Measurements from ENCODE around the gene SBF1.

SBF1 gene

GRCh38 chr22:50503475-50504145, 28.8 kb upstream of the SBF1 start:
- Histone ChIP-seq H4K20me1 (ENCODE audit: insufficient read depth, low read length, poor library complexity, severe bottlenecking) (no peaks in the 10 kb centered on the region), H3K9me2 (replicated peaks; ENCODE audit: low read depth, low read length) (no peaks in the 10 kb centered on the region), H3K4me3 (ENCODE audit: low read length, poor library complexity, severe bottlenecking) (no peak overlapping the region), H3K79me2 (ENCODE audit: insufficient read depth, low read length) (peaks cover 29% of the 10 kb centered on the region), H3K4me2 (ENCODE audit: low read depth, low read length, poor library complexity, severe bottlenecking) (no peak overlapping the region), H3K9me3 (ENCODE audit: insufficient read depth, low read depth, low read length) (no peaks in the 10 kb centered on the region), H2AFZ (ENCODE audit: low read length) (no peak overlapping the region), H3K4me1 (ENCODE audit: insufficient read depth, low read length, poor library complexity, severe bottlenecking) (peaks cover 1% of the 10 kb centered on the region), H3K27me3 (ENCODE audit: insufficient read depth, low read length, poor library complexity, severe bottlenecking) (no peaks in the 10 kb centered on the region), H3K36me3 (ENCODE audit: insufficient read depth, low read length) (no peaks in the 10 kb centered on the region), H3F3A (ENCODE audit: low read depth) (no peaks in the 10 kb centered on the region), H3K9ac (ENCODE audit: low read depth, low read length, poor library complexity, severe bottlenecking) (no peak overlapping the region)
- TF ChIP-seq CTCF (conservative IDR thresholded peaks at IDR 0.05; ENCODE audit: low read length) (peak; percentile 12; the same call in 1 of the 2 replicates), EZH2phosphoT487 (IDR thresholded peaks at IDR 0.05; ENCODE audit: borderline replicate concordance) (no peak)

GRCh38 chr22:50502628-50503474, 28.0 kb upstream of the SBF1 start:
- H3K4me2 ChIP-seq (ENCODE audit: low read depth, low read length, poor library complexity, severe bottlenecking) = no peak overlapping the region
- no peaks in the 10 kb centered on the region for H3F3A ChIP-seq (ENCODE audit: low read depth)
- H3K9me2 ChIP-seq (replicated peaks; ENCODE audit: low read depth, low read length) = no peaks in the 10 kb centered on the region
- peaks cover 26% of the 10 kb centered on the region; the same call in 1 of the 2 replicates for H3K79me2 ChIP-seq (ENCODE audit: insufficient read depth, low read length)
- no peaks in the 10 kb centered on the region for H4K20me1 ChIP-seq (ENCODE audit: insufficient read depth, low read length, poor library complexity, severe bottlenecking)
- H3K27me3 ChIP-seq (ENCODE audit: insufficient read depth, low read length, poor library complexity, severe bottlenecking) = no peaks in the 10 kb centered on the region
- TF ChIP-seq EZH2phosphoT487 (IDR thresholded peaks at IDR 0.05; ENCODE audit: borderline replicate concordance) (no peak), CTCF (conservative IDR thresholded peaks at IDR 0.05; ENCODE audit: low read length) (no peak)
- no peak overlapping the region for H3K4me3 ChIP-seq (ENCODE audit: low read length, poor library complexity, severe bottlenecking)
- no peak overlapping the region for H2AFZ ChIP-seq (ENCODE audit: low read length)
- no peaks in the 10 kb centered on the region for H3K4me1 ChIP-seq (ENCODE audit: insufficient read depth, low read length, poor library complexity, severe bottlenecking)
- no peaks in the 10 kb centered on the region for H3K9me3 ChIP-seq (ENCODE audit: insufficient read depth, low read depth, low read length)
- H3K36me3 ChIP-seq (ENCODE audit: insufficient read depth, low read length) = no peaks in the 10 kb centered on the region
- H3K9ac ChIP-seq (ENCODE audit: low read depth, low read length, poor library complexity, severe bottlenecking) = no peak overlapping the region

GRCh38 chr22:50502096-50502495, 27.3 kb upstream of the SBF1 start:
- Histone ChIP-seq H3K79me2 (ENCODE audit: insufficient read depth, low read length) (peaks cover 22% of the 10 kb centered on the region; the same call in 1 of the 2 replicates), H2AFZ (ENCODE audit: low read length) (no peak overlapping the region), H3K36me3 (ENCODE audit: insufficient read depth, low read length) (no peaks in the 10 kb centered on the region), H3F3A (ENCODE audit: low read depth) (no peaks in the 10 kb centered on the region), H3K9me3 (ENCODE audit: insufficient read depth, low read depth, low read length) (no peaks in the 10 kb centered on the region), H3K4me3 (ENCODE audit: low read length, poor library complexity, severe bottlenecking) (no peak overlapping the region), H3K27me3 (ENCODE audit: insufficient read depth, low read length, poor library complexity, severe bottlenecking) (no peaks in the 10 kb centered on the region), H3K9me2 (replicated peaks; ENCODE audit: low read depth, low read length) (no peaks in the 10 kb centered on the region), H3K9ac (ENCODE audit: low read depth, low read length, poor library complexity, severe bottlenecking) (no peak overlapping the region), H4K20me1 (ENCODE audit: insufficient read depth, low read length, poor library complexity, severe bottlenecking) (no peaks in the 10 kb centered on the region), H3K4me2 (ENCODE audit: low read depth, low read length, poor library complexity, severe bottlenecking) (no peak overlapping the region), H3K4me1 (ENCODE audit: insufficient read depth, low read length, poor library complexity, severe bottlenecking) (no peaks in the 10 kb centered on the region)
- TF ChIP-seq EZH2phosphoT487 (IDR thresholded peaks at IDR 0.05; ENCODE audit: borderline replicate concordance) (no peak), CTCF (conservative IDR thresholded peaks at IDR 0.05; ENCODE audit: low read length) (no peak)

All from Loucy (cell line).